SJCRH30 (cell line): ENCODE measurements around the gene REPS2. TPM values are rescaled to one million over a fixed set of nuclear protein-coding genes. Genes with fewer than 3 reads are reported as not detected.
A peak's percentile ranks its signal among the peaks of the same experiment; 100 is the strongest.

Experiments
- DNase-seq, 2 experiments: peaks; one replicate each; pipeline ENCODE4 v3.0.0-alpha.2; 2015 to 2020
- H3K27ac ChIP-seq: fragments of 250-450 bp; sonication (Bioruptor Pico); 2 replicates; pipeline ENCODE4 v1.5.1; 2020; ENCODE audit warnings: mild to moderate bottlenecking, moderate library complexity
- H3K27me3 ChIP-seq: fragments of 250-450 bp; sonication (Bioruptor Pico); 2 replicates; pipeline ENCODE4 v1.5.1; 2020; ENCODE audit warnings: mild to moderate bottlenecking, moderate library complexity
- H3K36me3 ChIP-seq: fragments of 250-450 bp; sonication (Bioruptor Pico); 2 replicates; pipeline ENCODE4 v1.5.1; 2020; ENCODE audit warnings: mild to moderate bottlenecking, moderate library complexity
- H3K4me1 ChIP-seq: fragments of 250-450 bp; sonication (Bioruptor Pico); 2 replicates; pipeline ENCODE4 v1.5.1; 2020; ENCODE audit warnings: mild to moderate bottlenecking, moderate library complexity
- H3K4me3 ChIP-seq: fragments of 250-450 bp; sonication (Bioruptor Pico); 2 replicates; pipeline ENCODE4 v1.5.1; 2020; ENCODE audit warnings: mild to moderate bottlenecking, moderate library complexity
- H3K9me3 ChIP-seq: fragments of 250-450 bp; sonication (Bioruptor Pico); replicated peaks from 2 replicates; pipeline ENCODE4 v1.5.1; 2020; ENCODE audit warnings: mild to moderate bottlenecking, moderate library complexity
- total RNA-seq: library from RNA; depleted of rRNA; stranded (reverse); fragments of >200 nt; shearing (Covaris generic); gene quantifications from 2 replicates; pipeline ENCODE4 v1.2.3, GENCODE V29; 2014

Gene REPS2
- total RNA-seq, 1 experiment from 2014 or later, result 1.7 TPM

- Histone ChIP-seq H3K27me3 (no peaks in the 10 kb centered on the region), H3K4me1 (no peaks in the 10 kb centered on the region), H3K27ac (no peak overlapping the region), H3K4me3 (no peak overlapping the region), H3K9me3 (no peaks in the 10 kb centered on the region), H3K36me3 (no peaks in the 10 kb centered on the region)
- no peak for DNase-seq
Observed at GRCh38 chrX:17086317-17086716, 139.9 kb downstream of the REPS2 start.

DNA sequence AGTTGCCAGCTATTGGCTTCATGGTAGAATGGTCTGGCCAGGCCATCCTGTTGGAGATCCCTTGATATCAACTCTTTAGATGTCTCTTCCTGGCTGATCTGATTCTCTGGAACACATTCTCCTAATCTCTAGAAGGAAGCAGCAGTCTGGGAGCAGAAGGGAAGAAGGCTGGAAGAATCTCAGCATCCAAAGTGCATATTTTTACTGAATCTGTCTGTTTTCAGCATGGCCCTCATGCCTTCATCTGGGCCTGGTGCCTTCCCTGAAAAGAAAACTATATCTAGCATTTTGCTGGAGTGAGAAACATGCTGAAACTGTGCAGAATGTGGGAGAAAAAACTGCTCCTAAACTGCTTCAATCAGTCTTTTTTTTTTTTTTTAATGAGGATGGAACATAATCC, 148.7 kb downstream of the REPS2 start:
- no peaks in the 10 kb centered on the region for H3K4me1 ChIP-seq
- no peak overlapping the region for H3K27ac ChIP-seq
- H3K27me3 ChIP-seq, result no peaks in the 10 kb centered on the region
- no peaks in the 10 kb centered on the region for H3K9me3 ChIP-seq
- H3K36me3 ChIP-seq, result no peaks in the 10 kb centered on the region
- no peak for DNase-seq
- no peak overlapping the region for H3K4me3 ChIP-seq

- no peaks in the 10 kb centered on the region for H3K36me3 ChIP-seq
- no peak for DNase-seq
Observed at GRCh38 chrX:17098516-17099247, 152.2 kb downstream of the REPS2 start.

GRCh38 chrX:17104433-17104832, 158.0 kb downstream of the REPS2 start:
- H3K27ac ChIP-seq, result no peak overlapping the region
- H3K4me3 ChIP-seq, result no peak overlapping the region
- H3K27me3 ChIP-seq, result no peaks in the 10 kb centered on the region
- DNase-seq, result no peak
- no peaks in the 10 kb centered on the region for H3K36me3 ChIP-seq
- H3K9me3 ChIP-seq, result no peaks in the 10 kb centered on the region
- H3K4me1 ChIP-seq, result no peaks in the 10 kb centered on the region

More at GRCh38 chrX:17098516-17099247, 152.2 kb downstream of the REPS2 start:
- Histone ChIP-seq H3K27me3 (no peaks in the 10 kb centered on the region), H3K4me1 (no peaks in the 10 kb centered on the region), H3K27ac (no peak overlapping the region), H3K9me3 (no peaks in the 10 kb centered on the region), H3K4me3 (no peak overlapping the region)

- Histone ChIP-seq H3K27ac (no peak overlapping the region), H3K4me1 (no peaks in the 10 kb centered on the region), H3K27me3 (no peaks in the 10 kb centered on the region), H3K9me3 (no peaks in the 10 kb centered on the region), H3K36me3 (no peaks in the 10 kb centered on the region), H3K4me3 (no peak overlapping the region)
- no peak for DNase-seq
Observed at GRCh38 chrX:17120816-17121215, 174.4 kb downstream of the REPS2 start.

DNA sequence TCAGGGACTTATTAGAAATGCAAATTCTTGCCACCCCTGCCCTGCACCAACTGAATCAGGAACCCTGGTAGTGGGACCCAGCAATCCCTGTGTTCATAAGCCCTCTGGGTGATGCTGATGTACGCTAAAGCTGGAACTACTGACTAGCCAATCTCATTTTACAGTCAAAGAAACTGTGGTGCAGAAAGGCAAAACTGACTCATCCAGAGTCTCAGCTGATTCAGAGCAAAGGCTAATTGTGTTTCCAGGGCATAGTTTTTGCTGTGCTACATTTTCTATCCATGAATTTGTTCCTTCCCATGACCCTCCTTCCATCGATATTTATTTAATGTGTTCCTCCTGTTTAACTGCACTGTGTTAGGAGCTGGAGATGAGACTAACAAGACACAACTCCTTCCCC, 207.5 kb downstream of the REPS2 start:
- Histone ChIP-seq H3K4me3 (no peak overlapping the region), H3K36me3 (no peaks in the 10 kb centered on the region), H3K27ac (no peak overlapping the region), H3K4me1 (no peaks in the 10 kb centered on the region), H3K27me3 (no peaks in the 10 kb centered on the region), H3K9me3 (no peaks in the 10 kb centered on the region)
- DNase-seq, result no peak

DNA sequence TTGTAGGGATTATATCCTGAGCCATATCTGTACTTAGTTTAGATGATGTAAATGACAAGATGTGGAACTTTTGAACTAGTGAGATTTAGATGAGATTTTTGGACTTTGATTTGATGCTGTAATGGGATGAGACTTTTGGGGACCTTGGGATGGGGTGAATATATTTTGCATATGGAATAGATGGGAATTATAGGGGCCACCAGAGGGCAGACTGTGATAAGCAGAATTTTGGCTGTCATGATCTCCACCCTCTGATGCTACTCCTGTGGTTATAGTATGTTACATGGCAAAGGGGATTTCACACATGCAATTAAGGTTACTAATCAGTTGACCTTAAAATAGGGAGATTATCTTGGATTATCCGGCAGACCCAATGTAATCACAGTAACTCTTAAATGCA, 214.5 kb downstream of the REPS2 start:
- Histone ChIP-seq H3K36me3 (no peaks in the 10 kb centered on the region), H3K27ac (no peak overlapping the region), H3K4me1 (no peaks in the 10 kb centered on the region), H3K9me3 (no peaks in the 10 kb centered on the region), H3K4me3 (no peak overlapping the region), H3K27me3 (no peaks in the 10 kb centered on the region)
- DNase-seq, result peak in 1 of 2 experiments; percentile 24

DNA sequence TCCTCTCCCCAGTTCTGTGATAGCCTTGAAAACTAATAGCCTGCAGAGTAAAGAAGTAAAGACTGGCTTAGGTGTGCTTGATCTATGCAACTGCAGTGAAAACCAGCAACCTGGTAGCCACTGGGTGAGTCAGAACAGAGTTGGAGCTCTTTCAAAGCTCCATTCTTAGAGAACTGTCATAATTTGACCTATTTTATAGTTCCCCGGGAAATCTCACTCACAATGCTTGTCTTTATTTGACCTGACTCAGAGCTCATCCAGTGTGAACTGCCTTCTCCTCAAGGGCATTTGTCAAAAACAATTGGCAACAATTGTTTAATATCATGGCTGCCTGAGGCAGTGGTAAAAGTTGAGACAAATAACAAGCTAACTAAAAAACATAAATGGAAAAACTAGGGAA, 215.5 kb downstream of the REPS2 start:
- no peaks in the 10 kb centered on the region for H3K9me3 ChIP-seq
- no peaks in the 10 kb centered on the region for H3K27me3 ChIP-seq
- DNase-seq, result no peak
- H3K27ac ChIP-seq, result no peak overlapping the region
- H3K4me3 ChIP-seq, result no peak overlapping the region
- H3K4me1 ChIP-seq, result no peaks in the 10 kb centered on the region
- H3K36me3 ChIP-seq, result no peaks in the 10 kb centered on the region

DNA sequence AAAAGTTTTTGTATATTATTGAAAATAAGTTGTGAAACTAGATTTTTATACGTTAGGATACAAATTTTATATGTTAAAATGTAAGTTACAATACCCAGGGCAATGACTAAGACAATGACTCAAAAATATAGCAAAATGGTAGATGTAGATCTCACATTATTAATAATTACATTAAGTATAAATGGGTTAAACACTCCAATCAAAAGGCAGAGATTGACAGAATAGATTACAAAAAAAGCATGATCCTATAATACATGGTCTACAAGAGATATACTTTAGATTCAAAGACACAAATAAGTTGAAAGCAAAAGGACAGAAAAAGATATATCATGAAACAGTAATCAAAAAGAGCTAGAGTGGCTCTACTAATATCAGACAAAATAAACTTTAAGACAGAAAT, 217.6 kb downstream of the REPS2 start:
- H3K4me1 ChIP-seq, result no peaks in the 10 kb centered on the region
- H3K9me3 ChIP-seq, result no peaks in the 10 kb centered on the region
- DNase-seq, result no peak
- no peak overlapping the region for H3K27ac ChIP-seq
- H3K27me3 ChIP-seq, result no peaks in the 10 kb centered on the region
- H3K36me3 ChIP-seq, result no peaks in the 10 kb centered on the region
- H3K4me3 ChIP-seq, result no peak overlapping the region

- Histone ChIP-seq H3K4me3 (no peak overlapping the region), H3K9me3 (no peaks in the 10 kb centered on the region), H3K27ac (no peak overlapping the region), H3K36me3 (no peaks in the 10 kb centered on the region), H3K4me1 (no peaks in the 10 kb centered on the region), H3K27me3 (no peaks in the 10 kb centered on the region)
- no peak for DNase-seq
Observed at GRCh38 chrX:17164941-17165340, 218.5 kb downstream of the REPS2 start.

- no peak overlapping the region for H3K4me3 ChIP-seq
- no peaks in the 10 kb centered on the region for H3K27me3 ChIP-seq
- no peaks in the 10 kb centered on the region for H3K36me3 ChIP-seq
- DNase-seq, result no peak
- no peaks in the 10 kb centered on the region for H3K4me1 ChIP-seq
- H3K27ac ChIP-seq, result no peak overlapping the region
- H3K9me3 ChIP-seq, result no peaks in the 10 kb centered on the region
Observed at GRCh38 chrX:17167915-17168314, 221.5 kb downstream of the REPS2 start.

GRCh38 chrX:17170973-17171372, 224.5 kb downstream of the REPS2 start:
- H3K27ac ChIP-seq, result no peak overlapping the region
- no peaks in the 10 kb centered on the region for H3K9me3 ChIP-seq
- H3K4me1 ChIP-seq, result no peaks in the 10 kb centered on the region
- no peak overlapping the region for H3K4me3 ChIP-seq
- DNase-seq, result no peak
- no peaks in the 10 kb centered on the region for H3K27me3 ChIP-seq
- H3K36me3 ChIP-seq, result no peaks in the 10 kb centered on the region

DNA sequence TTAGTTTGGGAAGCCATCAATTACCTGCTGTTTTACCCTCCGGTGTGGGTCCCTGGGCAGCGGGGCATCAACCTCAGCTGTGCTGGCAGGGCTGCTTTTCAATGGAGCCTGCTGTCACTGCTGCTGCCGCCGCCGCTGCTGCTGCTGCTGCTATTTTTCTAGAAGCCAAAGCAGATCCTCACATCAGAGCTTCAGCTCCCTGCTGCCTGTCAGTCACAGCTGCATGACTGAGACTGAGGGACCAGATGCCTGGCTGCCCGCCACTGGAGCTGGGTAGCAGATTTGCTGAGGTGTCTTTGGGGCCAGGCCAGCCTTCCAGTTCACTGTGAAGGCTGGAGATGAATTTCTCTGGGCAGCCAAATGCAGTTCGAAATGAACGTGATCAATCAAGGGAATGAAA, 228.2 kb downstream of the REPS2 start:
- Histone ChIP-seq H3K27me3 (no peaks in the 10 kb centered on the region), H3K4me1 (no peaks in the 10 kb centered on the region), H3K27ac (no peak overlapping the region), H3K9me3 (no peaks in the 10 kb centered on the region), H3K36me3 (no peaks in the 10 kb centered on the region), H3K4me3 (no peak overlapping the region)
- DNase-seq, result no peak

DNA sequence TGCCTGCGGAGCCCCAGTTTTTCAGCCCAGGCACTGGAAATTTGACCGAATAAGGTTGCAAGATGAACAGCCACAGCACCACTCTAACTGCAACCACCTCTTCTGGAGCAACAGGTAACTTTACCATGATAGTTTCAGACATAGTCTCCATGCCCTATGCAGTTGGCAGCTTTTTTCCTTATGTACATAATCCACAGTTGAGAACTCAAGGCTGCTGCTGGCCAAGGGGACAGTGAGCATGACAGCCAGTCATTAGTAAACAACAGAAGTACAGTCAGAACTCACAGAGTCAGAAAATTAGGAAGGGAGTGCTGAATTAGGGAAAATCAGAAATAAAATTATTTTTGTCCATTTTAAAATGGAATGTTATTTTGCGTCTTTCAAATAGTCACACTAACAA, 235.9 kb downstream of the REPS2 start:
- no peak for DNase-seq

DNA sequence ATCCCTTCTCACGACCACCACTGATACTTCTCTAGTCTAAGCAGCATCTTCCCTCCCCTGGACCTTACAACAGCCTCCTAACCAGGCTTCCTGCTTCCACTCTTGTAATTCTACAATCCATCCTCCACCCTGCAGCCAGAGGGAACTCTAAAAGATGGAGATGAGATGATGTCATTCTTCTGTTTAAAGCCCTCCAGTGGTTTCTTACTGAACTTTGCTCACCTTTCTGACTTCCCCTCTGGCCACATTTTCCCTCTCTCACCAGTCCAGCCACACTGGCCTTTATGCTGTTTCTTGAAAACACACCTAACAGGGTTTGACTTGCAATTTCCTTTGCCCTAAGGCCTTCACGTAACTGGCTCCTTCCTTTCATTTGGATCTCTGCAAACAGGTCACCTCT, 237.1 kb downstream of the REPS2 start:
- no peak overlapping the region for H3K27ac ChIP-seq

More for the DNA sequence above, 235.9 kb downstream of the REPS2 start:
- H3K4me1 ChIP-seq, result no peaks in the 10 kb centered on the region
- H3K9me3 ChIP-seq, result no peaks in the 10 kb centered on the region
- no peaks in the 10 kb centered on the region for H3K36me3 ChIP-seq
- no peaks in the 10 kb centered on the region for H3K27me3 ChIP-seq
- no peak overlapping the region for H3K4me3 ChIP-seq
- no peak overlapping the region for H3K27ac ChIP-seq

DNA sequence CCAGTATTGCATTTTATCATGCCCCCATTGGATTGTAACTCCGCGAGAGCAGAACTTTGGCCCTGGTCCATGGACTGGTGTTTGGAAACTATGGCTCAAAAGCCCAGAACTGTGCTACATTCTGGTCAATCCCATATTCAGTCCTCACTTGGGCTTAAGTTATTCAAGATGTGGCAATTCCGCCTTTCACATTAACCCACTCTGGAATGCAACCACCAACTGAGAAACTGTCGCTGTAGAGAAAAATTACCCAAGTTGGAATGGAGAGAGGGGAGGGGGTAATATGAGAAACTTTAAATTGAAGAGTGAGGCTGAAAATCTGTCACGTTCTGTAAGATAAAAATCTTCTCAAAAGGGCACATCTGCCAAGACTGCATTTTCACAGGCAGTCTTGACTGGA, 239.0 kb downstream of the REPS2 start:
- H3K27me3 ChIP-seq, result no peaks in the 10 kb centered on the region
- no peaks in the 10 kb centered on the region for H3K36me3 ChIP-seq
- H3K4me1 ChIP-seq, result no peaks in the 10 kb centered on the region
- H3K27ac ChIP-seq, result no peak overlapping the region
- DNase-seq, result no peak
- H3K9me3 ChIP-seq, result no peaks in the 10 kb centered on the region
- H3K4me3 ChIP-seq, result no peak overlapping the region

More for the DNA sequence above, 237.1 kb downstream of the REPS2 start:
- no peaks in the 10 kb centered on the region for H3K9me3 ChIP-seq
- no peak overlapping the region for H3K4me3 ChIP-seq
- no peaks in the 10 kb centered on the region for H3K27me3 ChIP-seq
- H3K36me3 ChIP-seq, result no peaks in the 10 kb centered on the region
- DNase-seq, result peak in 1 of 2 experiments; percentile 2
- H3K4me1 ChIP-seq, result no peaks in the 10 kb centered on the region
